OCI-LY3 (cell line): ENCODE data around the gene SLC35F2.

Experiments
- EZH2phosphoT487 ChIP-seq: fragments of 200-600 bp; shearing (Covaris generic); IDR thresholded peaks from 2 replicates; pipeline ENCODE4 v1.6.1; 2018; ENCODE audit warnings: antibody characterized with exemption, mixed run types, low read depth
- TF ChIP-seq, protein P1 (sequence below): fragments of 200-600, 300-600 bp; sonication (generic); IDR thresholded peaks from 2 replicates; pipeline ENCODE4 v1.5.1; 2014; ENCODE audit warnings: antibody characterized with exemption, low read length, low read depth

DNA sequence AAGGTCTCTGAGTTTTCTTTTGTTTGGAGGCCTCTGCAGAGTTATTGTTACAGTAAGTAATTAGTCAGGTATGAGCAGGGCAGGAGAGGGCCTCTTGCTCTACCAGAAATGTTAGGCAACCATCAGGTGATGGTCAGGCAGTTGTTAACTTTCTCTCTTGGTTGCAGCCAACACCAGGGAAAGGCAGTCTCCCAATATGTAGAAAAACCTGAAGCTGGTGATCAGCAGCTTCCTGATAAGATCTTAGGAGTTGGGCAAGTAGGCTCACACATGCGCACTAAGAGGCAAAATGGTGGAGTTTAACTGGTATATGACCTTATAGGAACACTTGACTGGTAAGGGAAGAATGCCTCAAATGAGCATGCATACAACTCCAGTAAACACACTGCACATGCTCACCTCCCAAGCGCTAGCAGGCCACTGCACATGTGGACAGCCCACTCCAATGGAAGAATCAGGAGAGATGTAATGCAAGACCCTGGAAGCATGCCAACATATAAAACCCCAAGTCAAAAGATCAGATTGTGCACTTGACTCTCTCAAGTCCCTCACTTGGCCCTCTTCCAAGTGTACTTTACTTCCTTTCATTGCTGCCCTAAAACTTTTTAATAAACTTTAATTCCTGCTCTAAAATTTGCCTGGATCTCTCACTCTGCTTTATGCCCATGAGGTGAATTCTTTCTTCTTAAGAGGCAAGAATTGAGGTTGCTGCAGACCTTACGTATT lies 23.7 kb upstream of the SLC35F2 start:
- TF ChIP-seq, protein P1, sequence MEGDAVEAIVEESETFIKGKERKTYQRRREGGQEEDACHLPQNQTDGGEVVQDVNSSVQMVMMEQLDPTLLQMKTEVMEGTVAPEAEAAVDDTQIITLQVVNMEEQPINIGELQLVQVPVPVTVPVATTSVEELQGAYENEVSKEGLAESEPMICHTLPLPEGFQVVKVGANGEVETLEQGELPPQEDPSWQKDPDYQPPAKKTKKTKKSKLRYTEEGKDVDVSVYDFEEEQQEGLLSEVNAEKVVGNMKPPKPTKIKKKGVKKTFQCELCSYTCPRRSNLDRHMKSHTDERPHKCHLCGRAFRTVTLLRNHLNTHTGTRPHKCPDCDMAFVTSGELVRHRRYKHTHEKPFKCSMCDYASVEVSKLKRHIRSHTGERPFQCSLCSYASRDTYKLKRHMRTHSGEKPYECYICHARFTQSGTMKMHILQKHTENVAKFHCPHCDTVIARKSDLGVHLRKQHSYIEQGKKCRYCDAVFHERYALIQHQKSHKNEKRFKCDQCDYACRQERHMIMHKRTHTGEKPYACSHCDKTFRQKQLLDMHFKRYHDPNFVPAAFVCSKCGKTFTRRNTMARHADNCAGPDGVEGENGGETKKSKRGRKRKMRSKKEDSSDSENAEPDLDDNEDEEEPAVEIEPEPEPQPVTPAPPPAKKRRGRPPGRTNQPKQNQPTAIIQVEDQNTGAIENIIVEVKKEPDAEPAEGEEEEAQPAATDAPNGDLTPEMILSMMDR = no peak
- no peak for TF ChIP-seq EZH2phosphoT487
